Myocyte (in vitro differentiated cells): ENCODE measurements around the gene RRAGD. TPM values are rescaled to one million over a fixed set of nuclear protein-coding genes. Genes with fewer than 3 reads are reported as not detected.

Experiments used
- DNase-seq: peaks from one replicate; pipeline ENCODE4 v3.0.0-alpha.2; 2012; ENCODE audit warnings: low read depth
- total RNA-seq: library from RNA; depleted of rRNA; stranded (reverse); fragments of >200 nt; gene quantifications from 2 replicates; pipeline ENCODE4 v1.2.3, GENCODE V29; 2014

Gene RRAGD
- total RNA-seq, 1 donor from 2014 or later: 22.7 TPM

- no peak for DNase-seq
Measured at GRCh38 chr6:89347825-89348224, 64.2 kb downstream of the RRAGD start.

- no peak for DNase-seq
Measured at GRCh38 chr6:89346433-89346832, 65.6 kb downstream of the RRAGD start.

- DNase-seq: no peak
Measured at GRCh38 chr6:89339565-89339964, 72.5 kb downstream of the RRAGD start.

GRCh38 chr6:89335164-89335563, 76.9 kb downstream of the RRAGD start:
- no peak for DNase-seq

GRCh38 chr6:89330910-89331309, 81.2 kb downstream of the RRAGD start:
- no peak for DNase-seq

- DNase-seq: no peak
Measured at GRCh38 chr6:89328976-89329375, 83.1 kb downstream of the RRAGD start.

- no peak for DNase-seq
Measured at GRCh38 chr6:89324304-89324703, 87.8 kb downstream of the RRAGD start.

- no peak for DNase-seq
Measured at GRCh38 chr6:89323511-89323971, 88.5 kb downstream of the RRAGD start.

- DNase-seq: peak; percentile 26
Measured at GRCh38 chr6:89321131-89321970, 90.7 kb downstream of the RRAGD start.

- DNase-seq: no peak
Measured at GRCh38 chr6:89320012-89320559, 92.0 kb downstream of the RRAGD start.

GRCh38 chr6:89317067-89317466, 95.0 kb downstream of the RRAGD start:
- DNase-seq: no peak

GRCh38 chr6:89315249-89315885, 96.7 kb downstream of the RRAGD start, which contains the start of gene GABRR2:
Gene GABRR2, minus strand, starts transcription at chr6:89315299. Its CDS starts 134 bp downstream, at chr6:89315165.
- DNase-seq: no peak

GRCh38 chr6:89314692-89315091, 97.4 kb downstream of the RRAGD start:
- DNase-seq: no peak

Other genes with a start within 250 kb of the RRAGD start
- not detected in 2 replicates for gene GABRR1, start 194.9 kb downstream of the RRAGD start, total RNA-seq
- 0.13 and 0.21 TPM in 2 replicates for gene GABRR2, start 97.0 kb downstream of the RRAGD start, total RNA-seq
- gene UBE2J1, start 59.6 kb downstream of the RRAGD start, total RNA-seq: 23.6 and 23.9 TPM in 2 replicates
- gene ANKRD6, start 20.9 kb upstream of the RRAGD start, total RNA-seq: 0.48 and 4.0 TPM in 2 replicates
- 44.3 and 46.4 TPM in 2 replicates for gene LYRM2, start 226.5 kb upstream of the RRAGD start, total RNA-seq